Measurements from ENCODE around the gene PADI2.

Gene PADI2

DNA sequence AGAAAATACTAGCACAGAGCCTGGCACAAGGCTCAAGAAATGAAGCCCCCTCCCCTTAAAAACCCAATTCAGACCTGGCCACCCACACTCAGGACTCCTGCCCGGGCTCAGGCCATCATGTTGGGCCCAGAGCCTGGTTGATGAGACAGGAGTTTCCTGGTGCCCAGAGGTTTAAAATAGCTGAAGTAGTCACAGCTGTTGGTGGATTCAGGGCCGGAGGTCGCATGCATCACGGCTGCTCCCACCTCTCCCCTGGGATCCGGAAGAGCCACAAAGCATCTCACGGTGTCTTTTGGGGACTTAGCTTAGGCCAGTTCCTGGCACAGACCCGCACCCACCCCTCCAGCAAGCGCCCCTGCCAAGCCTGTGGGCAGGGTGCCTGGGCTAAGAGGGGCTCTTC is 2.6 kb upstream of the PADI2 start:
- no peaks in the 10 kb centered on the region for H3K9me3 ChIP-seq (ENCODE audit: control extremely low read depth in 1 of 5, control insufficient read depth in 4 of 5, insufficient read depth in 2 of 5, low read depth in 1 of 5, low read length in 4 of 5)
- ChIA-PET POLR2A (interaction anchor here (0.7 kb wide), 1 partner anchor 234 kb away, joined by 3 read pairs; no protein-coding TSS in a partner anchor), CTCF (interaction anchor here (0.7 to 8.2 kb wide), 7 partner anchors 59 to 155 kb away, joined by 3 to 156 read pairs (median 5); no protein-coding TSS in a partner anchor)

DNA sequence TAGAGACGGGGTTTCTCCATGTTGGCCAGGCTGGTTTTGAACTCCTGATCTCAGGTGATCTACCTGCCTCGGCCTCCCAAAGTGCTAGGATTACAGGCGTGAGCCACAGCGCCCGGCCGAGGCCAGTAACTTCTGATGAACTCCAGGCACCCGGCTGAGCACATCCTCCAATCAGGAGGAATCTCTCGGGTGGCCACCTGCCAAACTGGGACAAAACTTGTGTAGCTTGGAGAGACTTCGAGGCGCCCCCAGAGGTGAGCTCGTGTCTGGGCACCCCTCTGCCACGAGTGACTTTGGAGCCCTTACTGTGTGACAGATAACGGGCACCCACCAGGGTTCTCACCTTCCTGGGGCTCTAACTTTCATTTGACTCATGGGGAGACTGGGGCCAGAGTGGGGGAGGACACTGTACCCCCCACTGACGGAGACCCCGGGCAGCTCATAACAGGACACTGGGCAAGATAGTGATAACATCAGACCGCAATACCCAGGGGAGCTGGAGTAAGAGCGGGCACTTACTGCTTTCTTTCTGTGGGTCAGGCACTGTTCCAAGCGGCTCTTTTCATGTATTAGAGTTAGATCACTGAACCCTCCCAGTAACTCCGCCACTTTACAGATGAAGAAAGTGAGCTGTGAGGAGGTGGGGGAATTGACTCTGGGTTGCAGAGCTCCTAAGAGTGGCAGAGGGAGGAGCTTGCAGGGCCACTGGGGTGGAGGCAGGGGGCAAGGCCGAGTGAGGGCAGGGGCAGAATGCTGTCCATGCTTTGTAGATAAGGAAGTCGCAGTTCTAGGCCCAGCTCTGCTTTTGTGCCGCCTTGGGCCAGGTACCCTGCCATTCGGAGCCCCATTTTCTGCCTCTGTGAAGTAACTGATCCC is 1.9 kb upstream of the PADI2 start:
- H3K9me3 ChIP-seq (ENCODE audit: control extremely low read depth in 1 of 5, control insufficient read depth in 4 of 5, insufficient read depth in 2 of 5, low read depth in 1 of 5, low read length in 4 of 5): no peaks in the 10 kb centered on the region
- H3K27ac ChIP-seq (ENCODE audit: insufficient read depth in 1 of 2, low read depth in 1 of 2, low read length in 2 of 2, poor library complexity in 1 of 2, severe bottlenecking in 2 of 2): no peak overlapping the region
- ChIA-PET POLR2A (interaction anchor here (0.6 kb wide), 1 partner anchor 132 kb away, joined by 3 read pairs; no protein-coding TSS in a partner anchor), CTCF (interaction anchor here (0.8 to 8.2 kb wide), 7 partner anchors 59 to 155 kb away, joined by 3 to 156 read pairs (median 5); no protein-coding TSS in a partner anchor)
- peaks cover 6 to 60% (median 37%) of the 10 kb centered on the region in 4 experiments for H3K4me1 ChIP-seq (ENCODE audit: control extremely low read depth in 1 of 4, control insufficient read depth in 4 of 4, insufficient read depth in 4 of 4, low read length in 3 of 4)
- no peaks in the 10 kb centered on the region for H3K36me3 ChIP-seq (ENCODE audit: control insufficient read depth in 4 of 4, insufficient read depth in 4 of 4, low read length in 3 of 4)
- 92% methylated on average over 21 of the region's 23 CpGs for WGBS (ENCODE audit: insufficient coverage)
- H3K4me3 ChIP-seq (ENCODE audit: control insufficient read depth in 1 of 7, extremely low read depth in 1 of 7, insufficient read depth in 4 of 7, low read depth in 2 of 7, low read length in 6 of 7): no peak overlapping the region
- peak in 2 of 3 donors; percentile 36 to 40 for DNase-seq
- peaks cover 0 to 27% (median 16%) of the 10 kb centered on the region in 5 experiments for H3K27me3 ChIP-seq (replicated peaks in 2 of 5; ENCODE audit: control insufficient read depth in 4 of 5, insufficient read depth in 5 of 5, low read length in 4 of 5)

More for the DNA sequence above, 2.6 kb upstream of the PADI2 start:
- H3K4me1 ChIP-seq (ENCODE audit: control extremely low read depth in 1 of 4, control insufficient read depth in 4 of 4, insufficient read depth in 4 of 4, low read length in 3 of 4): peaks cover 6 to 62% (median 39%) of the 10 kb centered on the region in 4 experiments
- H3K4me3 ChIP-seq (ENCODE audit: control insufficient read depth in 1 of 7, extremely low read depth in 1 of 7, insufficient read depth in 4 of 7, low read depth in 2 of 7, low read length in 6 of 7): no peak overlapping the region
- 86% methylated on average over 7 of the region's 8 CpGs for WGBS (ENCODE audit: insufficient coverage)
- DNase-seq: no peak
- peaks cover 0 to 24% (median 13%) of the 10 kb centered on the region in 5 experiments for H3K27me3 ChIP-seq (replicated peaks in 2 of 5; ENCODE audit: control insufficient read depth in 4 of 5, insufficient read depth in 5 of 5, low read length in 4 of 5)
- H3K27ac ChIP-seq (ENCODE audit: insufficient read depth in 1 of 2, low read depth in 1 of 2, low read length in 2 of 2, poor library complexity in 1 of 2, severe bottlenecking in 2 of 2): no peak overlapping the region
- no peaks in the 10 kb centered on the region for H3K36me3 ChIP-seq (ENCODE audit: control insufficient read depth in 4 of 4, insufficient read depth in 4 of 4, low read length in 3 of 4)

DNA sequence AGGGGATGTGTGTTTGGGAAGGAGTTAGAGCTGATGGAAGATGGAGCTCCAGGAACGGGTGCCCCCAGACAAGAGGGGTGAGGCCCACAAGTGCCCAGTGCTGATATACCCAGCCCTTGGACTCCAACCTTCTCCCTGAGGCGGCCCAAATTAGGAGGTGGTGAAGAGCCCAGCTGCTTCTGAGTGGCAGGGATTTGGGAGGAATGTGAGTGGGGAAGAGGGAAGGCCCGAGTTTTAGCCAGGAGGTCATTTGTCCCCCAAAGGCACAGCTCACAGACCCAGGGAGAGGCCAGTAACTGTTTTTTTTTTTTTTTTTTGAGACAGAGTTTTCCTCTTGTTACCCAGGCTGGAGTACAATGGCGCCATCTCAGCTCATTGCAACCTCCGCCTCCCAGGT is 1.2 kb upstream of the PADI2 start:
- peaks cover 6 to 54% (median 32%) of the 10 kb centered on the region in 4 experiments for H3K4me1 ChIP-seq (ENCODE audit: control extremely low read depth in 1 of 4, control insufficient read depth in 4 of 4, insufficient read depth in 4 of 4, low read length in 3 of 4)
- WGBS (ENCODE audit: insufficient coverage): 100% methylated on average over 1 of the region's 5 CpGs
- H3K27me3 ChIP-seq (replicated peaks in 2 of 5; ENCODE audit: control insufficient read depth in 4 of 5, insufficient read depth in 5 of 5, low read length in 4 of 5): peaks cover 0 to 27% (median 16%) of the 10 kb centered on the region in 5 experiments
- H3K4me3 ChIP-seq (ENCODE audit: control insufficient read depth in 1 of 7, extremely low read depth in 1 of 7, insufficient read depth in 4 of 7, low read depth in 2 of 7, low read length in 6 of 7): no peak overlapping the region
- H3K36me3 ChIP-seq (ENCODE audit: control insufficient read depth in 4 of 4, insufficient read depth in 4 of 4, low read length in 3 of 4): no peaks in the 10 kb centered on the region
- H3K27ac ChIP-seq (ENCODE audit: insufficient read depth in 1 of 2, low read depth in 1 of 2, low read length in 2 of 2, poor library complexity in 1 of 2, severe bottlenecking in 2 of 2): no peak overlapping the region
- POLR2A ChIA-PET: no interaction called here
- CTCF ChIA-PET: interaction anchor here (1.1 to 8.2 kb wide), 4 partner anchors 58 to 115 kb away, joined by 3 to 156 read pairs (median 8); no protein-coding TSS in a partner anchor
- DNase-seq: no peak
- no peaks in the 10 kb centered on the region for H3K9me3 ChIP-seq (ENCODE audit: control extremely low read depth in 1 of 5, control insufficient read depth in 4 of 5, insufficient read depth in 2 of 5, low read depth in 1 of 5, low read length in 4 of 5)

DNA sequence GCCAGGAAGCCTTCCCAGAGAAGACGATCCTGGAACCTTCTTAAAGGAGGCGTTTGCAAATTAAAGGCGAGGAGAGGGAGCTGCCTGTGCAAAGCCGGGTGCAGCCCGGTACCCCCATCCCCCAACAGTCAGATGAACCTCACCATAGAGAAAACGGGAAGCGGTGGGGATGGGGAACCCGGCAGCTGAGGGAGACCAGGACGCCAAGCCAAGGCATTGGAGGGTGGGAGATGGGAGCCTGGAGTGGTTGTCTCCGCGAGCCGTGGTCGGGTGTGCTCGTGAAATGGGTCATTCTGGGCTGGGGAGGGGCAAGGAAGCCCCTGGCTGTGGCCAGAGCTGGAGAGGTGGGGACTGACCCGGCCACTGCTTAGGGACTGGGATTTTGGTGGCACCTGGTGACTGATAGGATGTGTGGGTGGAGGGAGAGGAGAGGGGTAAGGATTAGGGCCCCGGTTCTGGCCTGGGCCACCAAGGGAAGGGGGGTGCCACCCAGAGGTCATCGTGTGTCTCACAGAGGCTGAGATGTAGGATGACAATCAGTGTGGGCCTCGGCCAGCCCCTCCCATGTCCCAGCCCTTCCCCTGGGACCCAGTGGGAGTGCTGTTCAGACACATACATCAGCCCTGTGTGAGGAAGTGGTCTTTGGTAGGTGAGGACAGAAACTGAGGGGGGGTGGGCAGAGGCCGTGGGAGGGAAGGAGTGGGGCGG is 676 bp upstream of the PADI2 start:
- ChIA-PET CTCF (interaction anchor here (1.1 to 3.3 kb wide), 3 partner anchors 57 to 92 kb away, joined by 3 to 13 read pairs (median 3); no protein-coding TSS in a partner anchor), POLR2A (no interaction called here)
- Histone ChIP-seq H3K36me3 (ENCODE audit: control insufficient read depth in 4 of 4, insufficient read depth in 4 of 4, low read length in 3 of 4) (no peaks in the 10 kb centered on the region), H3K9me3 (ENCODE audit: control extremely low read depth in 1 of 5, control insufficient read depth in 4 of 5, insufficient read depth in 2 of 5, low read depth in 1 of 5, low read length in 4 of 5) (no peaks in the 10 kb centered on the region), H3K27ac (ENCODE audit: insufficient read depth in 1 of 2, low read depth in 1 of 2, low read length in 2 of 2, poor library complexity in 1 of 2, severe bottlenecking in 2 of 2) (no peak overlapping the region), H3K4me3 (ENCODE audit: control insufficient read depth in 1 of 7, extremely low read depth in 1 of 7, insufficient read depth in 4 of 7, low read depth in 2 of 7, low read length in 6 of 7) (peak overlapping the region in 6 of 7 experiments; percentile 44 to 72 (median 61)), H3K4me1 (ENCODE audit: control extremely low read depth in 1 of 4, control insufficient read depth in 4 of 4, insufficient read depth in 4 of 4, low read length in 3 of 4) (peaks cover 6 to 49% (median 32%) of the 10 kb centered on the region in 4 experiments), H3K27me3 (replicated peaks in 2 of 5; ENCODE audit: control insufficient read depth in 4 of 5, insufficient read depth in 5 of 5, low read length in 4 of 5) (peaks cover 0 to 27% (median 16%) of the 10 kb centered on the region in 5 experiments)
- whole genome bisulfite sequencing (ENCODE audit: insufficient coverage): 25% methylated on average over 17 of the region's 20 CpGs
- peak in 2 of 3 donors; percentile 67 to 68 for DNase-seq

DNA sequence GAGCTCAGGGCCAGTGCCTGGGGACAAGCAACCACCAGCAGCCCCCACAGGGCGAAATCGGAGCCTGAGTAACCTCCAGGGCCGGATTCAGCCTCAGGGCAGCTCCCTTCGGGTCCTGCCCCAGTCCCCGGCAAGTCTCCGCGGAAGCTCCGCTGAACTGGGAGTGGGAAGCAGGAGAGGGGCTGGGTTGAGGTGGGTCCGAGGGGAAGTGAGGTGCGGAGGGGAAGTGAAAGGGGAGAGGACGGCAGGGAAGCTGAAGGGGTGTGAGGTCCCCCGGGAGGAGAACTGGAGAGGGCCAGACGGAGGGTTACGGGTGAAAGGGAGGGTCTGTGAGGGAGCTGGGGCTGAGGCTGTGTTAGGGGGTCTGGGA is 560 bp downstream of the PADI2 start:
- no peaks in the 10 kb centered on the region for H3K36me3 ChIP-seq (ENCODE audit: control insufficient read depth in 4 of 4, insufficient read depth in 4 of 4, low read length in 3 of 4)
- peaks cover 6 to 44% (median 31%) of the 10 kb centered on the region in 4 experiments for H3K4me1 ChIP-seq (ENCODE audit: control extremely low read depth in 1 of 4, control insufficient read depth in 4 of 4, insufficient read depth in 4 of 4, low read length in 3 of 4)
- CTCF ChIA-PET: interaction anchor here (1.8 kb wide), 1 partner anchor 58 kb away, joined by 6 read pairs; no protein-coding TSS in a partner anchor
- H3K4me3 ChIP-seq (ENCODE audit: control insufficient read depth in 1 of 7, extremely low read depth in 1 of 7, insufficient read depth in 4 of 7, low read depth in 2 of 7, low read length in 6 of 7): peak overlapping the region in 6 of 7 experiments; percentile 44 to 72 (median 61)
- no peaks in the 10 kb centered on the region for H3K9me3 ChIP-seq (ENCODE audit: control extremely low read depth in 1 of 5, control insufficient read depth in 4 of 5, insufficient read depth in 2 of 5, low read depth in 1 of 5, low read length in 4 of 5)
- no peak overlapping the region for H3K27ac ChIP-seq (ENCODE audit: insufficient read depth in 1 of 2, low read depth in 1 of 2, low read length in 2 of 2, poor library complexity in 1 of 2, severe bottlenecking in 2 of 2)
- POLR2A ChIA-PET: no interaction called here
- no peak for DNase-seq
- 11% methylated on average over 8 of the region's 14 CpGs for WGBS (ENCODE audit: insufficient coverage)
- H3K27me3 ChIP-seq (replicated peaks in 2 of 5; ENCODE audit: control insufficient read depth in 4 of 5, insufficient read depth in 5 of 5, low read length in 4 of 5): peaks cover 0 to 27% (median 16%) of the 10 kb centered on the region in 5 experiments

DNA sequence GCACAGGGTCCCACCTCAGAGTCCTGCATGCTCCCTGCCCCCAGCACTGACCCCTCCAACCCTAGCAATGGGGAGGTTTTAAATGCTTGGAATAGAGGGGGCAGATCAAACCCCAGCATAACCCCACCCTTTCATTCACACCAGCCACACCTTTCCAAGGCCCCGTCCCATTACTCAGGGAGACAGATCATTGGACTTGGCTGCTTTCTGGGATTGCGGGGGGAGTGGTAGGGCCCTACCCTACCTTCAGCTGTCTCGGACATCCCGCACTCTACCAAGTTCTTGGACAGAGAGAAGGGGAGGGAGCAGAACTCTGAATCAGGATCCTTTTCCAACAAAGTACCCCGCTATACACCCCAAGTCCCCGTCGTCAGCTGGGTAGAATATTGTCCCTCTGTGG is 983 bp downstream of the PADI2 start:
- no peak for DNase-seq
- Histone ChIP-seq H3K36me3 (ENCODE audit: control insufficient read depth in 4 of 4, insufficient read depth in 4 of 4, low read length in 3 of 4) (no peaks in the 10 kb centered on the region), H3K4me3 (ENCODE audit: control insufficient read depth in 1 of 7, extremely low read depth in 1 of 7, insufficient read depth in 4 of 7, low read depth in 2 of 7, low read length in 6 of 7) (peak overlapping the region in 1 of 7 experiments; percentile 55), H3K27ac (ENCODE audit: insufficient read depth in 1 of 2, low read depth in 1 of 2, low read length in 2 of 2, poor library complexity in 1 of 2, severe bottlenecking in 2 of 2) (no peak overlapping the region), H3K27me3 (replicated peaks in 2 of 5; ENCODE audit: control insufficient read depth in 4 of 5, insufficient read depth in 5 of 5, low read length in 4 of 5) (peaks cover 0 to 27% (median 16%) of the 10 kb centered on the region in 5 experiments), H3K9me3 (ENCODE audit: control extremely low read depth in 1 of 5, control insufficient read depth in 4 of 5, insufficient read depth in 2 of 5, low read depth in 1 of 5, low read length in 4 of 5) (no peaks in the 10 kb centered on the region), H3K4me1 (ENCODE audit: control extremely low read depth in 1 of 4, control insufficient read depth in 4 of 4, insufficient read depth in 4 of 4, low read length in 3 of 4) (peaks cover 6 to 40% (median 29%) of the 10 kb centered on the region in 4 experiments)
- WGBS (ENCODE audit: insufficient coverage): 60% methylated on average over 6 of the region's 7 CpGs
- ChIA-PET POLR2A (interaction anchor here (0.6 kb wide), 1 partner anchor 250 kb away, joined by 4 read pairs; no protein-coding TSS in a partner anchor), CTCF (interaction anchor here (1.8 kb wide), 1 partner anchor 58 kb away, joined by 6 read pairs; no protein-coding TSS in a partner anchor)
